H1 (cell line): ENCODE results near the gene DOCK1. TPM values are rescaled to one million over a fixed set of nuclear protein-coding genes. Genes with fewer than 3 reads are reported as not detected.

Experiments used
- CTCF ChIP-seq, 3 experiments: IDR thresholded peaks; 1 replicate in 2 of 3; 2 replicates in 1 of 3; pipeline versions ENCODE4 v1.5.1 to v1.6.1; 2011; ENCODE audit warnings: low read length in 3 of 3, mild to moderate bottlenecking in 3 of 3, inconsistent platforms in 2 of 3, low read depth in 1 of 3, moderate library complexity in 1 of 3; ENCODE audit not compliant: insufficient read depth in 1 of 3; ENCODE audit errors: control extremely low read depth in 1 of 3
- FOSL1 ChIP-seq: IDR thresholded peaks from 2 replicates; pipeline ENCODE4 v1.6.1; 2011; ENCODE audit warnings: mild to moderate bottlenecking, low read depth, low read length, moderate library complexity; ENCODE audit not compliant: insufficient read depth
- GTF2F1 ChIP-seq: IDR thresholded peaks from 2 replicates; pipeline ENCODE4 v1.6.1; 2012; ENCODE audit warnings: low read depth, low read length, improper control_type of control experiment, borderline replicate concordance
- ZNF274 ChIP-seq: IDR thresholded peaks from 2 replicates; pipeline ENCODE4 v1.7.0; 2012; ENCODE audit warnings: low read length, borderline replicate concordance; ENCODE audit errors: extremely low read depth
- polyA plus RNA-seq, 7 experiments: library from polyadenylated mRNA; depleted of rRNA in 3 of 7; stranded (reverse) in 5 of 7; unstranded in 2 of 7; fragments of >200 nt in 5 of 7; fragments of 200-250 nt in 2 of 7; gene quantifications; 1 replicate in 5 of 7; 2 replicates in 1 of 7; 4 replicates in 1 of 7; pipeline versions ENCODE4 v1.2.1 to v1.2.3, GENCODE V29; 2011 to 2013; ENCODE audit warnings: missing spikeins in 2 of 7, mixed read lengths in 2 of 7
- total RNA-seq: library from RNA; stranded (reverse); fragmentation: NEBNext Ultra II Directional; extraction: Animal tissue kit (Norgen Biotek cat#: 25700); gene quantifications from 2 replicates; pipeline ENCODE4 v1.2.1, GENCODE V29; 2021
- TF ChIP-seq, protein P1 (sequence below): IDR thresholded peaks from 2 replicates; pipeline ENCODE4 v1.6.1; 2011; ENCODE audit warnings: low read length, improper control_type of control experiment

DOCK1 gene
- total and polyA plus RNA-seq, 2 of the 8 experiments (the other 6 are each of a cell fraction or from before 2014, with no cell fraction given), result 11.6 to 53.0 TPM

- TF ChIP-seq, protein P1, sequence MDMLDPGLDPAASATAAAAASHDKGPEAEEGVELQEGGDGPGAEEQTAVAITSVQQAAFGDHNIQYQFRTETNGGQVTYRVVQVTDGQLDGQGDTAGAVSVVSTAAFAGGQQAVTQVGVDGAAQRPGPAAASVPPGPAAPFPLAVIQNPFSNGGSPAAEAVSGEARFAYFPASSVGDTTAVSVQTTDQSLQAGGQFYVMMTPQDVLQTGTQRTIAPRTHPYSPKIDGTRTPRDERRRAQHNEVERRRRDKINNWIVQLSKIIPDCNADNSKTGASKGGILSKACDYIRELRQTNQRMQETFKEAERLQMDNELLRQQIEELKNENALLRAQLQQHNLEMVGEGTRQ, result no peak
- TF ChIP-seq CTCF (IDR thresholded peaks at IDR 0.05; ENCODE audit: control extremely low read depth in 1 of 3, insufficient read depth in 1 of 3, low read depth in 1 of 3, low read length in 3 of 3) (no peak), GTF2F1 (no peak), ZNF274 (no peak), FOSL1 (no peak)
Measured at GRCh38 chr10:126903656-126904360, 1.4 kb upstream of the DOCK1 start (continued).
